Measurements from ENCODE around the gene WNT1.

The WNT1 gene

DNA sequence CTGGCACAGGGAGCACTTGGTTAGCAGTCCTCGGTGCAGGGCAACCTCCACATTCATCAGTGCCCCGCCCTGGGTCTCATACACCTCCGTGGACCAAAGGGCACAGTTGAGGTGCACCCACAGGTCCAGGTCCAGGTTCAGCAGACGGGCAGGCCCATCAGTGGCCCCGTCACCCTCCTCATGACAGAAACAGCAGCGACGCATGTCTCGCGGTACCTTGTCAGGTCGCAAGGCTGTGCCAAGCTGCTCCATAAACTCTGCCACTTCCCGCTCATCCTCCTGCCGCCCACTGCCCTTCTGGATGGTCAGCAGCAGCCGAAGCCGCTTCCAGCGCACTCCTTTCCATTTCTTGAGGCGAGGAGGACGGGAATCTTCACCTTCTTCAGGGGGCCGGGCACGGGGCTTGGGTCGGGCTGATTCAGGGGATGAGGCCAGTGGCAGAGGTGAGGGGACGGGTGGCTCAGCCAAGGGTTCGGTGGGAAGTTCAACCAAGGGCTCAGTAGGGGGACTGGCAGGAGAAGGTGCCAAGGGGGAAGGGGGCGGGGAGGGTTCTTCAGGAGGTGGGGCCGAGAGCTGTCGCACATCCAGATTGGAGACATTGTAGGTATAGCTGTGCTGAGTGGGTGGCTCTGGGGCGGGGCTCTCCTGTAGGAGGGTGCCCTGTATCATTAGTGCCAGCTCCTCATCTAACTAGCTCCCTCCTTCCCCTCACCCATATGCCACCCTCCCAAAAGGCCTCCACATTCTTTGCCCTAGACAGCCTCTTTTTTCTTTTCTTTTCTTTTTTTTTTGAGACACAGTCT lies 48.8 kb downstream of the WNT1 start:
- TF ChIP-seq, protein P1, sequence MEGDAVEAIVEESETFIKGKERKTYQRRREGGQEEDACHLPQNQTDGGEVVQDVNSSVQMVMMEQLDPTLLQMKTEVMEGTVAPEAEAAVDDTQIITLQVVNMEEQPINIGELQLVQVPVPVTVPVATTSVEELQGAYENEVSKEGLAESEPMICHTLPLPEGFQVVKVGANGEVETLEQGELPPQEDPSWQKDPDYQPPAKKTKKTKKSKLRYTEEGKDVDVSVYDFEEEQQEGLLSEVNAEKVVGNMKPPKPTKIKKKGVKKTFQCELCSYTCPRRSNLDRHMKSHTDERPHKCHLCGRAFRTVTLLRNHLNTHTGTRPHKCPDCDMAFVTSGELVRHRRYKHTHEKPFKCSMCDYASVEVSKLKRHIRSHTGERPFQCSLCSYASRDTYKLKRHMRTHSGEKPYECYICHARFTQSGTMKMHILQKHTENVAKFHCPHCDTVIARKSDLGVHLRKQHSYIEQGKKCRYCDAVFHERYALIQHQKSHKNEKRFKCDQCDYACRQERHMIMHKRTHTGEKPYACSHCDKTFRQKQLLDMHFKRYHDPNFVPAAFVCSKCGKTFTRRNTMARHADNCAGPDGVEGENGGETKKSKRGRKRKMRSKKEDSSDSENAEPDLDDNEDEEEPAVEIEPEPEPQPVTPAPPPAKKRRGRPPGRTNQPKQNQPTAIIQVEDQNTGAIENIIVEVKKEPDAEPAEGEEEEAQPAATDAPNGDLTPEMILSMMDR (IDR thresholded peaks at IDR 0.05; ENCODE audit: control extremely low read depth, extremely low read depth, low read depth, missing control alignments), result no peak
- ChIA-PET POLR2A (no interaction called here), CTCF (interaction anchor here (1.1 to 18.9 kb wide), 3 partner anchors 14 to 37 kb away, joined by 3 to 203 read pairs (median 5); no protein-coding TSS in a partner anchor)
- DNase-seq (ENCODE audit: extremely low spot score), result no peak

DNA sequence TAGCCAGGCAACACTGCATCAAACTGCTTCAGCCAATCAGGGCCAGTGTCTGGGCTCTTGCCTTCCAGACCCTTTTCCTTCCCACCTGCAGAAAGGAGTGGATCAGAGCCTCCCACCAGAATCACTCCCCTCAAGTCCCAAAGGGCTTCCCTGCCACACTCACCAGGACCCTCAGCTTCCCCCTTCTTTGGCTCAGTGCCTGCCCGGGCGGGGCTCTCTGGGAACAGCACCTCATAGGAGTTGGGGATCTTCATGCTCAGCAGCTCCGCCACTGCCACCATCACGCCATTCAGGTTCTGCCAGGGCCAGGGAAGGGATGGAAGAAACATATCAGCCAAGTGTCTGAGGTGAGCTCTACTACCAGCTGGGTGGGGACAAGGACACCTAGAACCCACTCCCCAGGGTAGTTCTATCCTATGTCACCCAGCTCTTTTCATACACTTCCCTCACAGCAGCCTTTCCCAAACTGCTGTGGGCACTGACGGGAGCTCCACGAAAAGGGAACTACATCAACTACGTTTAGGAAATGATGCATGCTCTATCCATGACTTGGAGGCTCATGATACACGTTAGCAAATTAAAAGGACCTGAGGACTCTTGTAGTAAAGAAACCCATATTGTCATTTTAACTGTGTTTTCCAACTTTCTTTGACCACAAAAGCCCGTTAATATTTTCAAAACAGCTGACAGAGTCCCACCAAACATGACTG lies 49.9 kb downstream of the WNT1 start:
- TF ChIP-seq, protein P1 (IDR thresholded peaks at IDR 0.05; ENCODE audit: control extremely low read depth, extremely low read depth, low read depth, missing control alignments), result no peak
- ChIA-PET CTCF (interaction anchor here (0.7 to 18.9 kb wide), 7 partner anchors 8 to 124 kb away, joined by 3 to 203 read pairs (median 3); a partner anchor contains a TSS), POLR2A (interaction anchor here (1.1 kb wide), 1 partner anchor 30 kb away, joined by 3 read pairs; no protein-coding TSS in a partner anchor)
- no peak for DNase-seq (ENCODE audit: extremely low spot score)

DNA sequence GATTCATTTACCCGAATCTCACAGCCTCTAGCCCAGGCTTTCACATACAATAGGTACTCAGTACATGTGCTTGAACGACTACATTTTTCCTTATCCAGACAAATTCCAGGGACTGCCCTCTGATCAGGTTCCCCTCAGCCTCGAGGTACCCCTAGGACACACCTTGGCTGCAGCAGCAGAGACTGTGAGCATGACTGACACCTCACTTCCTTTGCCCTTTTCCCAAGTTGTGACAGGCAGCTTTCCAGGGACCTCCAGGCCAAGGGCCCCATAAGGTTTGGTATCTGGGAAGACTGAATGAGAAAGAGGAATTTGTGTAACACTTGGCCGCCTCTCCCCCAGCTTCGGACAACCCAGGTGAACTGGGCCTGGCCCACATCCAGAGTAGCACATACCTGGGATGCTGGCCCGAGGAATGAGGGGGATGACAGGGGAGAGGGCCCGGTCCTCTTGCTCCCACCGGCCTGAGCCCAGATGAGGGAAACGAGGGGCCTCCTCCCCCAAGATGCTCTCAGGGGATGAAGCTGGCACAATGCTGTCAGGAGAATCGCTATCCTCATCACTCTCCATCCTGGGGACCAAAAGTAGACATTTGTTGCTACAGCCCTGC lies 50.6 kb downstream of the WNT1 start:
- TF ChIP-seq, protein P1 (IDR thresholded peaks at IDR 0.05; ENCODE audit: control extremely low read depth, extremely low read depth, low read depth, missing control alignments), result no peak
- CTCF ChIA-PET, result interaction anchor here (0.9 to 18.9 kb wide), 10 partner anchors 9 to 125 kb away, joined by 3 to 203 read pairs (median 5); a partner anchor contains a TSS
- POLR2A ChIA-PET, result interaction anchor here (1.1 kb wide), 1 partner anchor 31 kb away, joined by 3 read pairs; no protein-coding TSS in a partner anchor
- DNase-seq (ENCODE audit: extremely low spot score), result no peak

DNA sequence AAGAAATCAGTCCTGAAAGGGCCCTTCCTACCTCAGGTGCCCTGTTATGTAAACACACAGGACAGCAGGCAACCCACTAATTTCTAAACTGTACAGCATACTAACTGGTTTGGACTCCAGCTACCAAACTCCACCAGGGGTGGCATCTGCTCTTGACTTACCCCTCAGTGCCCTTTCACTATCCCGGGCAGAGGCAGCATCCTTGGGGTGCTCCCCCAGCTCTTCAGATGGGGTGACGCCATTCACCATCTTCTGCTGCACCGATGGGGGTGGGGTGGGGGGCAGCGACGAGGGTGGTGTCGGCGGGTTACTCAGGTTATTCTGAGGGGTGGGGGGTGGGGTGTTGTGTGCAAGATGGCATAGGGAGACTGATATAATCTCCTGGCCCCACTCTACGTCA lies 52.0 kb downstream of the WNT1 start:
- POLR2A ChIA-PET, result interaction anchor here (0.7 to 1.1 kb wide), 2 partner anchors 9 to 34 kb away, joined by 7 to 12 read pairs; no protein-coding TSS in a partner anchor
- DNase-seq (ENCODE audit: extremely low spot score), result no peak
- CTCF ChIA-PET, result interaction anchor here (0.7 to 18.9 kb wide), 11 partner anchors 8 to 58 kb away, joined by 3 to 203 read pairs (median 4); partner anchors contain the start of gene PRKAG1
- TF ChIP-seq, protein P1 (IDR thresholded peaks at IDR 0.05; ENCODE audit: control extremely low read depth, extremely low read depth, low read depth, missing control alignments), result no peak

DNA sequence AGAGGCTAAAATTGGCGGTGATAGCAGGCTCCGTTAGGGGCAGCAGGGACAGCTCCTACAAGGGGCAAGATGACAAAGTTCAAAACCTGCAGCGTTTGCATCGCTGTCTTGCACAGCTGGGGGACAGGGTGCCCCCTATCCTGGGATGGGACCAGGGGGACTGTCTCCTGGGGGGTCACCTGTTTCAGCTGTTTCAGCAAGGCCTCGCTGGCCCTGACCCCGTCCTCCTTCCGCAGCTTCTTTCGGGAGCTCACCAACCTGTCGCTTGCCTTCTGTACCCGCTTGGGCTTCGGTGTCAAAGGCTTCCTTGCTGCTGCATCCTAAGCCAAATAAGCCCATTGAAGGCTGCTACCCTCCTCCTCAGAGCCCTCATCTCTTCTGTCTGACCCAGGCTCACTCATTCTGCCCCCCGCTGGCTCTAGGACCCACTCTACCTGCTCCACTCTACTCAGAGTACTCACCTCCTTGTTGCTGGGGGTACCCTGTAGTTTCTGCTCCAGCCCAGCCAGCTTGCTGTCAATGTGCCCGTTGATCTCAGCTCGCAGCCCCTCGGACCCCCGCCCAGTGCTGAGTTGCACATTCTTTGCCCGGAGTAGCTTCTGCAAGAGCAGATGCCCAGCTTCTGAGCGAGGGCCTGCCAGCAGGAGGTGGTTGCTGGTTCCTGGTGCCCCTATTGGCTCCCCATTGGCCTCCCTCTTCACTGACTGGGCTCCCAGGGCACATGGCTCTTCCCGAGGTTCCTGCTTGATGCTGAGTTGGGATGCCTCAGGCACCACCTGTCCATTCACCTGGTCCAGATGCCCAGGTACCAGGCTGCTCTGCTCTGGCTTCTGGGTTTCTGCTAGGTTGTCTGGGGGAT lies 52.8 kb downstream of the WNT1 start:
- CTCF ChIA-PET, result interaction anchor here (0.7 to 18.9 kb wide), 11 partner anchors 9 to 178 kb away, joined by 3 to 203 read pairs (median 3); partner anchors contain the start of gene WNT1
- TF ChIP-seq, protein P1 (IDR thresholded peaks at IDR 0.05; ENCODE audit: control extremely low read depth, extremely low read depth, low read depth, missing control alignments), result no peak
- no peak for DNase-seq (ENCODE audit: extremely low spot score)
- POLR2A ChIA-PET, result interaction anchor here (0.6 kb wide), 1 partner anchor 42 kb away, joined by 4 read pairs; no protein-coding TSS in a partner anchor

All from GM10248 (cell line).